ENCODE results near the gene CIB2.

- TF ChIP-seq POLR2AphosphoS5 (IDR thresholded peaks at IDR 0.05) (no peak), CTCF (IDR thresholded peaks at IDR 0.05) (no peak), EP300 (IDR thresholded peaks at IDR 0.05) (no peak), POLR2A (IDR thresholded peaks at IDR 0.05) (no peak)
Measured at GRCh38 chr15:78083687-78084448, 47.4 kb downstream of the CIB2 start.

Measured in suprapubic skin (tissue), 4 donors.